GM12872 (cell line): Measurements from ENCODE around the gene SLC16A12.

Experiments used
- CTCF ChIP-seq: IDR thresholded peaks from 3 replicates; pipeline ENCODE4 v1.5.1; 2011; ENCODE audit warnings: low read depth, mild to moderate bottlenecking, low read length, moderate library complexity; ENCODE audit not compliant: insufficient read depth

SLC16A12 gene

GRCh38 chr10:89468191-89468965, 67.0 kb downstream of the SLC16A12 start:
- TF ChIP-seq CTCF = no peak

GRCh38 chr10:89466599-89467035, 68.8 kb downstream of the SLC16A12 start:
- peak; percentile 46; the same call in 2 of the 3 replicates for TF ChIP-seq CTCF

- TF ChIP-seq CTCF = no peak
These were observed 70.2 kb downstream of the SLC16A12 start for GRCh38 chr10:89465196-89465595.

GRCh38 chr10:89463846-89464537, 71.4 kb downstream of the SLC16A12 start:
- no peak for TF ChIP-seq CTCF

- no peak for TF ChIP-seq CTCF
These were observed 76.6 kb downstream of the SLC16A12 start for GRCh38 chr10:89458784-89459183.

- no peak for TF ChIP-seq CTCF
These were observed 77.1 kb downstream of the SLC16A12 start for GRCh38 chr10:89458291-89458690.

- TF ChIP-seq CTCF = no peak
These were observed 80.6 kb downstream of the SLC16A12 start for GRCh38 chr10:89454561-89455347.
